Measurements from ENCODE around the gene DES. TPM values are rescaled to one million over a fixed set of nuclear protein-coding genes. Genes with fewer than 3 reads are reported as not detected.

The DES gene
- polyA plus RNA-seq, 1 experiment: 19.8 TPM

GRCh38 chr2:219409619-219410018, 8.6 kb upstream of the DES start:
- POLR2A ChIA-PET: no interaction called here
- TF ChIP-seq CTCF (IDR thresholded peaks at IDR 0.05; ENCODE audit: low read depth, low read length): no peak
- CTCF ChIA-PET: interaction anchor here (0.9 to 3.0 kb wide), 3 partner anchors 100 to 121 kb away, joined by 3 to 9 read pairs (median 3); no protein-coding TSS in a partner anchor

GRCh38 chr2:219410390-219410789, 7.8 kb upstream of the DES start:
- no peak overlapping the region for H3K27ac ChIP-seq (ENCODE audit: low read depth, low read length)
- CTCF ChIA-PET: interaction anchor here (0.7 to 3.0 kb wide), 4 partner anchors 99 to 149 kb away, joined by 3 to 9 read pairs (median 3); no protein-coding TSS in a partner anchor
- no peaks in the 10 kb centered on the region for H3K27me3 ChIP-seq (ENCODE audit: control insufficient read depth, insufficient read depth, low read length)
- H3K9me3 ChIP-seq (ENCODE audit: control insufficient read depth, insufficient read depth, low read length): 0 out of 2 replicates have a peak, but pooled peaks cover 11% of the 10 kb centered on the region
- POLR2A ChIA-PET: no interaction called here
- H3K4me3 ChIP-seq (ENCODE audit: low read depth, low read length): no peak overlapping the region
- DNase-seq (ENCODE audit: low read depth, low spot score): no peak
- no peak for TF ChIP-seq CTCF (IDR thresholded peaks at IDR 0.05; ENCODE audit: low read depth, low read length)

More at GRCh38 chr2:219409619-219410018, 8.6 kb upstream of the DES start:
- H3K27ac ChIP-seq (ENCODE audit: low read depth, low read length): no peak overlapping the region
- H3K9me3 ChIP-seq (ENCODE audit: control insufficient read depth, insufficient read depth, low read length): 0 out of 2 replicates have a peak, but pooled peaks cover 11% of the 10 kb centered on the region
- H3K27me3 ChIP-seq (ENCODE audit: control insufficient read depth, insufficient read depth, low read length): no peaks in the 10 kb centered on the region
- H3K4me3 ChIP-seq (ENCODE audit: low read depth, low read length): no peak overlapping the region
- no peak for DNase-seq (ENCODE audit: low read depth, low spot score)

- Histone ChIP-seq H3K9me3 (ENCODE audit: control insufficient read depth, insufficient read depth, low read length) (peaks cover 16% of the 10 kb centered on the region; the same call in 1 of the 2 replicates), H3K27me3 (ENCODE audit: control insufficient read depth, insufficient read depth, low read length) (no peaks in the 10 kb centered on the region), H3K27ac (ENCODE audit: low read depth, low read length) (no peak overlapping the region), H3K4me3 (ENCODE audit: low read depth, low read length) (no peak overlapping the region)
- CTCF ChIA-PET: interaction anchor here (0.6 to 2.3 kb wide), 3 partner anchors 13 to 95 kb away, joined by 6 to 8 read pairs (median 7); no protein-coding TSS in a partner anchor
- no peak for DNase-seq (ENCODE audit: low read depth, low spot score)
- TF ChIP-seq CTCF (IDR thresholded peaks at IDR 0.05; ENCODE audit: low read depth, low read length): no peak
- POLR2A ChIA-PET: no interaction called here
Observed at GRCh38 chr2:219414857-219415256, 3.3 kb upstream of the DES start.

DNA sequence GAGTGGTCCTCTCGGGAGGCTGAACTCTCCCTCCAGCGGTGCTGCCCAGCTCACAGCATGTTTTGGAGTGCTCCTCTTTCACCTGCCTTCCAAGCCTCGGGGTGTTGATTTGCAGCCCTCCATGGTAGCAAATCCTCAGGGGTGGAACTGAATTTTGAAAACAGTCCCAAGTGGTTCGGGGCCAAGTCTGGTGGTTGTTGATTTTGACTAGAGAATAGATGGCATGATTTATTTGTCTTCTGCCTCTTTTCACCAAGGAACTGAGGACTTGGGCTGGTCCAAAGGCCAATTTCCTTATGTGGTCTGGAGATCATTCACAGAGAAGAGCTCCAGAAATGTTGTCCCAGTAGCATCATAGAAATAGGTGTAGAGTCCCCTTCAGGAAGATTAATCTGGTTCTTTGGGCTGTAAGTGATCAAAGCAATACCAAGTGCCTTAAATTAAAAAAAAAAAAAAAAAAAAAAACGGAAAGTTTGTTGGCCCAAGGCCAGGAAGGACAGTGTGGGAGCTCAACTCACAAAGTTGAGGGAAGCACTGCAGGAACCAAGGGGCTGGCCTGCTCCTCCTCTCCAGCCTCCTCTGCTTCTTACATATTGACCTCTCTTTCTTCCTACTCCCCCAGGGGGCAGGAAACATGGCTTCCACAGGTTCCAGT, 2.5 kb upstream of the DES start:
- no peak for TF ChIP-seq CTCF (IDR thresholded peaks at IDR 0.05; ENCODE audit: low read depth, low read length)
- H3K27me3 ChIP-seq (ENCODE audit: control insufficient read depth, insufficient read depth, low read length): no peaks in the 10 kb centered on the region
- no peak for DNase-seq (ENCODE audit: low read depth, low spot score)
- no peak overlapping the region for H3K27ac ChIP-seq (ENCODE audit: low read depth, low read length)
- peaks cover 16% of the 10 kb centered on the region; the same call in 1 of the 2 replicates for H3K9me3 ChIP-seq (ENCODE audit: control insufficient read depth, insufficient read depth, low read length)
- no peak overlapping the region for H3K4me3 ChIP-seq (ENCODE audit: low read depth, low read length)
- ChIA-PET CTCF (interaction anchor here (1.6 to 2.3 kb wide), 2 partner anchors 13 to 61 kb away, joined by 6 to 7 read pairs; no protein-coding TSS in a partner anchor), POLR2A (interaction anchor here (0.7 to 0.8 kb wide), 2 partner anchors 105 to 110 kb away, joined by 3 read pairs; no protein-coding TSS in a partner anchor)

DNA sequence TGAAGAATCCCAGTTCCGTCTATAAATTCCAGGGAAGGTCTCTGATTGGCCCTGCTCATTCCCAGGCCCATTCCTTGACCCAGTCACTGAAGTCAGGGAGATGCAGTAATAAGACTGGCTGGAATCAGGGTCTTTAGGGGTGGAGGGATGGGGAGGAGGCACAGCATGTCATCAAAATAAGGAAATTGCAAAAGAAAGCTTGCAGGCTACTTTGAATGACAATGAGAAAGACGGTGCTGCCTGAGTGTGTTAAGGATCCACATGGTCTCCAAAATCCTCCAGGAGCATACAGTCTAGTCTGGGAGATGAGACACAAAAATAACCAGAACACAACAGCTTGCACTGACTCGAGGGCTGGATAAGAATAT, 2.0 kb upstream of the DES start:
- ChIA-PET CTCF (interaction anchor here (1.3 to 2.3 kb wide), 3 partner anchors 14 to 60 kb away, joined by 5 to 7 read pairs (median 6); no protein-coding TSS in a partner anchor), POLR2A (interaction anchor here (0.7 to 0.8 kb wide), 2 partner anchors 104 to 110 kb away, joined by 3 read pairs; no protein-coding TSS in a partner anchor)
- TF ChIP-seq CTCF (IDR thresholded peaks at IDR 0.05; ENCODE audit: low read depth, low read length): no peak
- Histone ChIP-seq H3K4me3 (ENCODE audit: low read depth, low read length) (no peak overlapping the region), H3K27ac (ENCODE audit: low read depth, low read length) (no peak overlapping the region), H3K27me3 (ENCODE audit: control insufficient read depth, insufficient read depth, low read length) (no peaks in the 10 kb centered on the region), H3K9me3 (ENCODE audit: control insufficient read depth, insufficient read depth, low read length) (peaks cover 16% of the 10 kb centered on the region; the same call in 1 of the 2 replicates)
- DNase-seq (ENCODE audit: low read depth, low spot score): no peak
